SK-N-MC (cell line): Measurements from ENCODE around the gene CHRNA4.

ENCODE experiments used
- EZH2 ChIP-seq: fragments of 200-600 bp; sonication (generic); IDR thresholded peaks from one replicate; pipeline ENCODE4 v1.6.1; 2017; ENCODE audit warnings: antibody characterized with exemption
- POLR2AphosphoS5 ChIP-seq: IDR thresholded peaks from 2 replicates; pipeline ENCODE4 v1.6.1; 2012; ENCODE audit warnings: mild to moderate bottlenecking, low read depth, low read length, borderline replicate concordance

DNA sequence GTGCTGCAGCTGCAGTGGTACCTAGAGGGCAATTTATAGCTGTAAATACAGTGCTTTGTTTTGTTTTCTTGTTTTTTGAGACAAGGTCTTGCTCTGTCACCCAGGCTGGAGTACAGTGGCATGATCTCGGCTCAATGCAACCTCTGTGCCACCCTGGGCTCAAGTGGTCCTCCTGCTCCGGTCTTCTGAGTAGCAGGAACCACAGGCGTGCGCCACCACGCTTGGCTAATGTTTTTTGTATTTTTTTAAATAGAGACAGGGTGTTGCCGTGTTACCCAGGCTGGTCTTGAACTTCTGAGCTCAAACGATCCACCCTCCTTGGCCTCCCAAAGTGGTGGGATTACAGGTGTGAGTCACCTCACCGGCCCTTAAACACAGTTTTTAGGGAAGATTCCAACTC, 26.8 kb downstream of the CHRNA4 start:
- no peak for TF ChIP-seq EZH2
- TF ChIP-seq POLR2AphosphoS5, result no peak
